ENCODE data around the gene UTP14C.
"Not testable (repeated sequence)": the region's sequence is repeated elsewhere in the genome, so short reads cannot be mapped to it uniquely, and the experiment has no call there.

UTP14C gene

DNA sequence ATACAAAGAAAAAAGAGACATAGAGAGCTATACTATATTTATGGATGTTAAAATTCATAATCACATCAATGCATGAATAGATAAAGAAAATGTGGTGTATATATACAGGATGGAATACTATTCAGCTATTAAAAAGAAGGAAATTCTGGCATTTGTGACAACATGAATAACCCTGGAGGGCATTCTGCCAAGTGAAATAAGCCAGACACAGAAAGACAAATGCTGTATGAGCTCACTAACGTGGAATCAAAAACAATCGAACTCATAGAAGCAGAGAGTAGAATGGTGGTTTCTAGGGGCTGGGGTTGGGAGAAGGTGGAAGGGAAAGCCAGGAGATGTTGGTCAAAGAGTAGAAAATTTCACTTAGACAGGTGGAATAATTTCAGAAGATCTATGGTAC lies 24.0 kb downstream of the UTP14C start:
- DNase-seq (ENCODE audit: low spot score): no peak

DNA sequence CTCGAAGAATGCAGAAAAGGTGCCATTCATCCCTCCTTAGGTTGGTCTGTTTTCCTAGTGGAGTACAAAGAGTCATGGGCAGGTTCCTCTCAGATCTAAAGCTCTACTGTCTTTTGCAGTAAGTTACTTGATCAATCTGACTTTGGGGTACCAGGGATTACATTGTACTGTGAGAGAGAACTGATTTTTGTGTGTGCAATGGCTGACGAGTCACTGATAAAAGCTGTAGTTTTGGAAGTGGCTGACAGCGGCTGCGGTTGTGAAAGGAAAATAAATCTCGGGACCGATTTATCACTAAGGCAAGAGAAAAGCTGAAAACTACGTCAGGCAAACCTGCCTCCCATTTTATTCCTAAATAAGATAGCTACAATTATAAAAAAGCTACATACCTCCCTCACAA lies 26.9 kb downstream of the UTP14C start:
- no peak for DNase-seq (ENCODE audit: low spot score)

DNA sequence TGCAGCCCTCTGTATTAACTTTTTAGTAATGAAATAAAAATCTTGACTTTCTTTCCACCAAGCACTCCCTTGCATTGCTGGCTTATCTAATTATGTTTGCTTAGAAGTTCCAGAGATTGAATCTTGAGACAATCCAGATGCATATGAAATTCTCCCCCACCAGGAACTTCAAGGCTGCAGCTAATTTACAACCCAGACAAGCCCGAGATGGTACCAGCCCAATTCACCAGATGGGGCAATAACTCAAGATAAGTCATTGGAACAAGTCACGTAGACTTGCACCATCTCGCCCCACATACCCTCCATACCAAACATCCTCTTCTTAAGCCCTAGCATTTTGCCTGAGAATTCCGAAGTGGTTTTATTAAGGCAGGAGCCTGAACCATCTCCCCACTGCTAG lies 29.0 kb downstream of the UTP14C start:
- DNase-seq (ENCODE audit: low spot score): no peak

DNA sequence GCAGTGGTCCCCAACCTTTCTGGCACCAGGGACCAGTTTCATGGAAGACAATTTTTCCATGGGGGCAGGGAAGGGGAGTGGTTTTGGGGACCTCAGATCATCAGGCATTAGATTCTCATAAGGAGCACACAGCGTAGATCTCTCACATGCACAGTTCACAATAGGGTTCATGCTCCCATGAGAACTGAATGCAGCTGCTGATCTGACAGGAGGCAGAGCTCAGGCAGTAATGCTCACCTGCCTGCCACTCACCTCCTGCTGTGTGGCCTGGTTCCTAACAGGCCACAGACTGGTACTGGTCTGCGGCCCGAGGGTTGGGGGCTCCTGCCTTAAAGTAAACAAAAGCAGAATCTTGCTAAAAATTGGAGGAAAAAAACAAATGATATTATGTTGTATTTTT lies 36.6 kb downstream of the UTP14C start:
- DNase-seq (ENCODE audit: low spot score): not testable (repeated sequence)

DNA sequence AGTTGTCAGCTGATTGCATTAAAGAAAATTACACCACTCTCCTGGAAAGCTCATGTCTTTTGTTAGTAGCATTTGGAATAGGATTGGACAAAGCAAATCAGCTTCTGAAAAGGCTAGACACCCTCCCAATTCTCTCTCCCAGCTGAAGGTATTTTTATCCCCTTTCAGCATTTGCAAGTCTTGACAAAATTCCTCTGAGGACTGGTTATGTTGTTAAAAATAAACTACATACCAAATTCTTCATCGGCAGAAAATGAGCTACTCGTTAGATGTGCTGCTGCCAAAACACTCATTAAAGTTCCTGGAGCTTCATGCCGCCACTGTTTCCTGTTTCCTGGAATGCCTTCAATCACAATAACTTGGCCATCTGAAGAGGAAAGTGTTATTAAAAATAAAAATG lies 37.1 kb downstream of the UTP14C start:
- DNase-seq (ENCODE audit: low spot score): no peak

DNA sequence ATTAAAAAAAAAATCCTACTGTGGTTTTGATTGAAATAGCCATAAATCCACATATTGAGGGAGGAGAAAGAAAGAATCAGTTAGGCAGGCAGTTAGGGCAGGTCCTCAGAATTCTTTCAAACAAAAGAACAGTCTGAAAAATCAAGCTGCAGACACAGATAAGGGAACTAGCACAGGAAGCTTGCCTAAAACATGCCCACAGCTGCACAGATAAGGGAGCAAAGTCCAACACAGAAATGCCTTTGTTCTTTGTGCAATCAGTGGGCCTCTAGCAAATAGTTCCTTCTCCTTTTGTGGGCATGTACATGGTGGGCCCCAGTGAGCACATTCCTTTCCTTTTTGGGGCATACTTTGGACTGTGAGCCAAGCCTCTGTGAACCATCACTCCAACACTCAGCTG lies 42.7 kb downstream of the UTP14C start:
- no peak for DNase-seq (ENCODE audit: low spot score)

DNA sequence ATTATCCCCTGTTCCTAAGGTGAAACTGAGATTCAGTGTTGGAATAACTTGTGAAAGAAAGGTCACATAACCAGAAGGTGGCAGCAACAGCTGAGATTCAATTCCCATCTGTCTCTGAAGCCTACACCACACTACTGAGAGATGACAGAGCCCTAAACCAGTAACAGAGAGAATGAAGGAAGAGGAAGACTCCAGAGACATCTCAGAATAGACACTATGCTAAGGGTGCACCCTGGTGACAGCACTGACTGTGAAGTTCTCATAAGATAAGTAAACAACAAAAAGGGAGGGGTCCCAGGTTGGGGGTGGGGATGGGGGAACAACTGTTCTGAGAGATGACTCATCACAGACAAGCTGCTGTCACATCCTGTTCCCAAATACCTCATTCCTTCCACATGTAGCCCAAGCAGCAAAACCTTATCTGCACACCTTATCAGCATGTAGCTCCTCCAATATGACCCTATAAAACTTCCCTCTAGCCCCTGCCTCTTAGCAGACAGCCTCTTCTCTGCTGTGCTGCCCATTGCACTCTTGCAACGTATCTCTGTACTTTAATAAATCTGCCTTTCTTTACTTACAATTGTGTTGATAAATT lies 46.5 kb downstream of the UTP14C start:
- DNase-seq (ENCODE audit: low spot score): no peak
